T-helper 1 cell treated with Interleukin-12 subunit alpha and Interleukin-12 subunit beta and Interleukin-4 antibody, amounts not matched to agents 30 μg/mL and 1 μg/mL, for 36 hours (primary cell): ENCODE results near the gene ARPC1B.

Experiments
- H3K27ac Mint-ChIP-seq: one replicate; pipeline ENCODE4 v1.8.0; 2021; ENCODE audit warnings: mild to moderate bottlenecking, mixed read lengths
- H3K27me3 Mint-ChIP-seq: one replicate; pipeline ENCODE4 v1.8.0; 2021; ENCODE audit warnings: low read depth, mixed read lengths
- H3K36me3 Mint-ChIP-seq: one replicate; pipeline ENCODE4 v1.8.0; 2021; ENCODE audit warnings: low read depth, mixed read lengths
- H3K4me1 Mint-ChIP-seq: one replicate; pipeline ENCODE4 v1.8.0; 2021; ENCODE audit warnings: low read depth, mixed read lengths
- H3K4me3 Mint-ChIP-seq: one replicate; pipeline ENCODE4 v1.8.0; 2021; ENCODE audit warnings: mild to moderate bottlenecking, moderate library complexity, mixed read lengths
- H3K9me3 Mint-ChIP-seq: one replicate; pipeline ENCODE4 v1.8.0; 2021; ENCODE audit warnings: mixed read lengths

Gene ARPC1B

DNA sequence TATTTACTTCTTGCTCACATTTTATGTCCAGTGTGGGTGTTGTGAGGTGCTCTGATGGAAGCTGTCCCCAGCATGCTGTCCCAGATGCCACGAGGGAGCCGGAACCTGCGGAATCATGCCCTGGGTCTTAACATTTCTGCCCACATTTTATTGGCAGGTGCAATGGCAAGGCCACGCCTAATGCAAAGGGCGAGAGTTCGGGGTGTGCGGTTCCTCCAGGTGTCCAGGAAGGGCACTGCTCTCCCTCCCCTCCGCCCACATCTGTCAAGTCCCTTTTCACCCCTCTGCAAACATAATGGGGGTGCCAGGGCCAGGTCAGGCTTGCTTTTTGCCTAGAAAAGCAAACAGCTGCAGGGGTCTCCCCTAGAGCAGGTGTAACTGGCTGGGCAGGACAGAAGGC lies 17.5 kb downstream of the ARPC1B start:
- no peaks in the 10 kb centered on the region for H3K27me3 Mint-ChIP-seq
- H3K36me3 Mint-ChIP-seq: peaks cover 42% of the 10 kb centered on the region
- no peak overlapping the region for H3K4me3 Mint-ChIP-seq
- H3K9me3 Mint-ChIP-seq: no peaks in the 10 kb centered on the region
- peak overlapping the region; percentile 24 for H3K27ac Mint-ChIP-seq
- H3K4me1 Mint-ChIP-seq: peaks cover 14% of the 10 kb centered on the region

DNA sequence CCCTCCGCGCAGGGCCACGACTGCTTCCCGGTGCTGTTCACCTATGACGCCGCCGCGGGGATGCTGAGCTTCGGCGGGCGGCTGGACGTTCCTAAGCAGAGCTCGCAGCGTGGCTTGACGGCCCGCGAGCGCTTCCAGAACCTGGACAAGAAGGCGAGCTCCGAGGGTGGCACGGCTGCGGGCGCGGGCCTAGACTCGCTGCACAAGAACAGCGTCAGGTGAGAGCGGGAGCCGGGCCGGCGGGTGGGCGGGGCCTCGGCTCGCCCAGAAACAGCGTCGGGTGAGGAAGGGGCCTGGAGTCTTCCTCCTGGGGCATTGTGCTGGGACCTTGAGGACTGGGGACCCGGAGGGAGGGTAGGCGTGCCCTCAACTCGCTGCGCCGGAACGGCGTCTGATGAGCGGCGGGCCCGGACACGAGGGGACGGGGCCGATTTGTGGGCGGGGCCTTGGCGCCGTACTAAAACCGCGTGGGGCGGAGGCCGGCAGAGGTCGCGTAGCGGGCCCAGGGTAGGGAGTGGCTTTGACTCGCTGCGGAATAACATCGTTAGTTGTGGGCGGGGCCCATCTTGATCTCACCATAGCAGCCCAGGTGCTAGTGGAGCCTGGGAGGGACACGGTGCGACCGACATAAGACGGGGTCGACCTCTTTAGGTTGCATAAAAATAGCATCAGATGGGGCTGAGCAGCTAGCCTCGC lies 18.3 kb downstream of the ARPC1B start:
- Mint-ChIP-seq H3K4me1 (peaks cover 15% of the 10 kb centered on the region), H3K27ac (peak overlapping the region; percentile 76), H3K27me3 (no peaks in the 10 kb centered on the region), H3K4me3 (peak overlapping the region; percentile 65), H3K36me3 (peaks cover 44% of the 10 kb centered on the region), H3K9me3 (no peaks in the 10 kb centered on the region)

DNA sequence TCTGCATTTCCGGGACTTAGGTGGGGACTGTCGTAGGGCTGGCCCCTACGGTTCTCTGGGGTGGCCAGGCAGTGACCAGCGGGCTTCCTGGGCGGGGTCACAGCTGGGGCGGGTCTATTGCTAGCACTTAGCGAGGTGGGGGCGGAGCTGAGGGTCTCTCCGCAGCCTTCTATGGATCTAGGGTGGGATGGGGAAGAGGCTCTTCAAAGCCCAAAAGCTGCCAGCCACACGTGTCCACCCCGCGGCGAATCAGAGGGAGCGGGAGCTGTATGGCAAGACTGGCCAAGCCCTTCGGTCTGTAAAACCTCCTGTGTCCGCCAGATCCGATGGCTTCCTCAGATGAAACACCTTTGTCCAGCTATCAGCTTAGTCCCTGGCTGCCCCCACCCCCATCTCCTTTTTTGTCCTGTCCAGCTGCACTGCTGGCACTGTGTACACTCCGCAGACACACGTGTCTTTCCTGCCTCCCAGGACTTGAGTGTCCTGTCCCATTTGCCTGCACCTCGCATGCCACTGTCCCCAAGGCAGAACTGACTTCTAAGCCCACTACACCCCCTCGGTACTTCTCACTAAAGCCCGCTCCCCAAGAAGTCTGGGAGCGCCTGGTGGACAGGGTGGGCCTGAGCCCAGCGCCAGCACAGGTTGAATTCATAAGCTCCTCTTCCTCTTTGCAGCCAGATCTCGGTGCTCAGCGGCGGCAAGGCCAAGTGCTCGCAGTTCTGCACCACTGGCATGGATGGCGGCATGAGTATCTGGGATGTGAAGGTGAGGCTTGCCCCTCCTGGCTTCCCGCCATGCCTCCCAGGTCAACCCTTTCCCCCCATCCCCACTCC lies 19.0 kb downstream of the ARPC1B start:
- peak overlapping the region; percentile 76 for H3K27ac Mint-ChIP-seq
- H3K27me3 Mint-ChIP-seq: no peaks in the 10 kb centered on the region
- peaks cover 23% of the 10 kb centered on the region for H3K4me1 Mint-ChIP-seq
- peaks cover 45% of the 10 kb centered on the region for H3K36me3 Mint-ChIP-seq
- H3K4me3 Mint-ChIP-seq: peak overlapping the region; percentile 65
- H3K9me3 Mint-ChIP-seq: no peaks in the 10 kb centered on the region

DNA sequence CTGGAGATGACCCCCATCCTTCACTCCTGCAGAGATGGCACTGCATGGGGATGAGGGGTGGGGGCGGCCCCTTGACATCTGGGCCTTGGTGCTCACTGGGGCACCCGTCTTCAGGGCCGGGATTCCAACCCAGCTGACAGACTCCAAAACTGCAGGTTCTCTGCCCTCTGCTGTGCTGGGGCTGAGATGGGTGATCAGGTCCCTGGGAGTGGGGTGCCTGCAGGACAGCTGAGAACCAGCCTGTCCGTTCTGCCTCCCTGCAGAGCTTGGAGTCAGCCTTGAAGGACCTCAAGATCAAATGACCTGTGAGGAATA lies 19.6 kb downstream of the ARPC1B start:
- H3K36me3 Mint-ChIP-seq: peaks cover 49% of the 10 kb centered on the region
- H3K27ac Mint-ChIP-seq: peak overlapping the region; percentile 41
- peaks cover 26% of the 10 kb centered on the region for H3K4me1 Mint-ChIP-seq
- H3K9me3 Mint-ChIP-seq: no peaks in the 10 kb centered on the region
- no peak overlapping the region for H3K4me3 Mint-ChIP-seq
- no peaks in the 10 kb centered on the region for H3K27me3 Mint-ChIP-seq

DNA sequence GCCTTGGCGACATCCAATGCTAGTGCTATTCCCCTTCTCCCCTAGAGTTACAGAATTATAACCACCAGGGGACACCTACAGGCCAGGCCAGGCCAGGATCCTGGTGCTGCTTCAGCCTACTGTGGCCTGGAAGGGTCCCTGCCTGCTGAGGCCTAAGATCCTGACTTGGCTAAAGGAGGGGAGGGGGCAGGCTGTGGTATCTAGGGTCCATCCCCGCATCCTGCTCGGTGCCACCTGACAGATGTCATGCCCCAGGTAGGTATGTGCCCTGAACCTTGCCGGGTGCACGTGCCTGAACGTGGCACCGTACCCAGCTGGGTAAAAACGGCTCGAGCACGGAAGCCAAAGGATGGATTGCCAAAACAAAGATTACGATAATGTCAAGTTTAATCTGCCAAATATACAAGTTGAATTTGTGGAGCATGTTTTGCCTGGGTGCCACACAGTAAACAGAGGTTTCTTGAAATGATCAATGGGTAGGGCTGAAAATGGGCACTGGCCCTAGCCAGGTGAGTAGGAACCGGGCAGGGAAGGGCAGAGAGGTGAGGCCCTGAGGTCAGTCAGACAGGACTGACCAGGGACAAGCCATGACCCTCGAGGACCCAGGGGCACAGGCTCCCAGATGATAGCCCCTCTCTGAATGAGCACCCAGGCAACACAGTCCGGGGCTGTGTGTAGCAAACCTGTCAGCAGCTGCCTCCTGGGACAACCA lies 21.2 kb downstream of the ARPC1B start:
- H3K9me3 Mint-ChIP-seq: no peaks in the 10 kb centered on the region
- peaks cover 46% of the 10 kb centered on the region for H3K36me3 Mint-ChIP-seq
- no peak overlapping the region for H3K4me3 Mint-ChIP-seq
- no peaks in the 10 kb centered on the region for H3K27me3 Mint-ChIP-seq
- no peak overlapping the region for H3K27ac Mint-ChIP-seq
- peaks cover 26% of the 10 kb centered on the region for H3K4me1 Mint-ChIP-seq

DNA sequence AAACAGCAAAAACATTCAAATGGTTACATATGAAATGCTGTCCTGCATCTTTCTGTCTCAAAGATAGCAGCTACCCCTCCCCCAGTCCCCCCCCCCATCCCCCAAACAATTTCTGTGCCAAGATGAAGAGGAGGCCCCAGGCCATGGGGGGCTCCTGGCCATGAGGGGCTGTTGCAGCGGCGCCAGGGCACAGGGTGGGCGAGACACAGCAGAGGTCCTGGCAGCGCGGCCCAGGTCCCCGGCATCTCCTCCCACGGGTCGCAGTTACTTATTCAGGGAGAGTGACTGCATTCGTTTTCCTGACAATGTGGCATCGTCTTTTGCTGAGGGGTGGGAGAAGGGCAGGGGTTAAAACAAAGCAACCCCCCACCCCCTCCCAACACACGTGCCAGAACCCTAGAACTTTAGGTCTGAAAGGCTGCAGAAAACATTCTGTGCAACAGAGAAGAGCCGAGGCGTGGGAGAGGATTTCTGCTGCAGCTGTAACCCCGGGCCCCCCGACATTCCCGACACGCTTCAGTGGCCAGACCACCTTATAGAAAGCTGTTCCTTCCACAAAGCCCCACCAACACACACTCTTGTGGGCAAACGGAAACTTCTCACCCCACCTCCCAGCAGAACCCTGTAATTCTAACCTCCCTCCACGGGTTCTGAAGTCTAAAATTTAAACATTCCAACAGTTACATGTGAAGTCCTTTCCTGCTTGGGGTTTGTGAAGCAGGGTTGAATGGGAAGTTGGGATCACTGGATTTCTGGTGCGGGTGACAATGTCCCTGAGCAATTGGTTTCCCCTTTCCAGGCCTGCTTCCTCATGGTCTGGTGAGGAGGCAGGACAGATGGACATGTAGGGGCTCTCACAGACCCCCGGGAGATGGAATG lies 22.1 kb downstream of the ARPC1B start:
- H3K4me3 Mint-ChIP-seq: no peak overlapping the region
- peak overlapping the region; percentile 9 for H3K27ac Mint-ChIP-seq
- H3K36me3 Mint-ChIP-seq: peaks cover 50% of the 10 kb centered on the region
- no peaks in the 10 kb centered on the region for H3K9me3 Mint-ChIP-seq
- peaks cover 26% of the 10 kb centered on the region for H3K4me1 Mint-ChIP-seq
- H3K27me3 Mint-ChIP-seq: no peaks in the 10 kb centered on the region

DNA sequence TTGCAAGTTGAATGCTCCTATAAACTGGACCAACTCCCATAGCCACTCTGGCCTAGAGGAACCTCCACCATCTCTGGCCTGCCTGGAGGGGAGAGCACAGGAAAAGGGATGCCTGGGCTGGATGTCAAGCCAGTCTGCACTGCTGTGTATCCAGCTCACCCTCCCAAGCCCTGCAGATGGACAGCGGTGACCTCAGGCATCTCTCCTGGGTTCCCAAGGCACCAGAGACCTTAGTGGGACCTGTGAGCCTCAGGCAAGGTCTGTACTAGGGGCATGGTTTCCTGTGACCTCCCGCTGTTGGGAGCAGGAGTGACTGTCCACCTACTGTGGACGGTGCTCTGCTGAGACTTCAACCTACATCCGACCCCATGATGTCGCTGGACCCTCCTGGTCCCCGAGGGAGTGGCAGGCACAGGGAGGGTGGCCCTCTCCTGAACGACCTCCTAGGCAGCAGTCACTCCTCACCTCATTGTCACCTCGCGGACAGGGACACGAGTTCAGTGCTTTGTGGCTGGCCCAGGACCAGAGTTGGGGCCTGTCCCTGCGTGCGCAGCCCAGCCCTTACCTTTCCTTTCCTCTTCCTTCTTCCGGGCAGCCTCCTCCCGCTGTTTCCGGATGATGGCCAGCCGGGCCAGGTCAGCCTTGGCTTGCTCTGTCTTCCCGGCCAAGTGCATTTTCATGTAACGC lies 22.9 kb downstream of the ARPC1B start:
- Mint-ChIP-seq H3K27me3 (no peaks in the 10 kb centered on the region), H3K36me3 (peaks cover 46% of the 10 kb centered on the region), H3K9me3 (no peaks in the 10 kb centered on the region), H3K27ac (peak overlapping the region; percentile 38), H3K4me1 (peaks cover 23% of the 10 kb centered on the region), H3K4me3 (no peak overlapping the region)

DNA sequence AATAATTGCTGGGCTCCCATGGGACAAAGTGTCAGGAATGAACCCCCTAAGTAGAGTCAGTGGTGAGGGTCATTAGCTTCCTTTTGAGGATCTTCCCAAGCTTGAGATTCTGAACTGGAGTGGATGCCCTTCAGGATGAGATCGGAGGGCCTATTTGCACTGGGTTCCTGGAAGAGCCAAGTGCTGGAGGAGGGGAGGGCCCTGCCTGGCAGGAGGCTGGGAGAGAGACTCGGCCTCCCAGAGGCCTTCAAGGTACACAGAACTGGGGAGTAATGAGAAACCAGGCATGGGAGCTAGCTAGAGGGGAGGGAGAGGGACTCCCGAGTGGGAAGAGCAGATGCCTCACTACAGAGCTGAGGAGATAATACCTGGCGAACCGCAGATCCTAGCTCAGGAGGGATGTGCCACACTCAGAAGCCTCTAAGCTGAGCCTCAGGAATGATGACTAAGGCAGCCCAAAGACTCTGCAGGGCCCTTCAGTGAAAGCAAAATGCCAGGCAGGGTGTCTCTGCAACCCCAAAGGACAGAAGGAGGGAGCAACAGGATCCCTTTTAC lies 24.4 kb downstream of the ARPC1B start:
- H3K9me3 Mint-ChIP-seq: no peaks in the 10 kb centered on the region
- H3K36me3 Mint-ChIP-seq: peaks cover 45% of the 10 kb centered on the region
- H3K4me3 Mint-ChIP-seq: no peak overlapping the region
- H3K4me1 Mint-ChIP-seq: peaks cover 18% of the 10 kb centered on the region
- peak overlapping the region; percentile 82 for H3K27ac Mint-ChIP-seq
- H3K27me3 Mint-ChIP-seq: no peaks in the 10 kb centered on the region

DNA sequence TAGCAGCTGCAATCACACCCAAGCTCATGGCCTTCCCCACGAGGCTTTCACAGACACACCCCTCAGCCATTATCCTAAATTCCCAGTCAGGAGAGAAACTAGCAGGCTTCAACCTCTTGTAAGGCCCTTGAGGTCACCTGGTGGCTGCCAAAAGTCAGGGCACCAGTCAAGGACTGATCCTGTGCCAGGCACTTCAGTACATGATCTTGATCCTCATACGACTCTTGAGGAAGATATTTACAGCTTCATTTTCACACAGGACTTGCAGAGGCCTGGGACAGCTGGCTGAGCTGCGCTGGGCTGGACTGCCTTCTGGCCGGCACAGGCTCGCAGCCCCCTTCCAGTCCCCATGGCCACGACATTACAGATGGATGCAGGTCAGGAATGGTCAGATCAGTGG lies 25.1 kb downstream of the ARPC1B start:
- Mint-ChIP-seq H3K4me3 (no peak overlapping the region), H3K9me3 (no peaks in the 10 kb centered on the region), H3K4me1 (peaks cover 19% of the 10 kb centered on the region), H3K36me3 (peaks cover 45% of the 10 kb centered on the region), H3K27ac (peak overlapping the region; percentile 36), H3K27me3 (no peaks in the 10 kb centered on the region)

DNA sequence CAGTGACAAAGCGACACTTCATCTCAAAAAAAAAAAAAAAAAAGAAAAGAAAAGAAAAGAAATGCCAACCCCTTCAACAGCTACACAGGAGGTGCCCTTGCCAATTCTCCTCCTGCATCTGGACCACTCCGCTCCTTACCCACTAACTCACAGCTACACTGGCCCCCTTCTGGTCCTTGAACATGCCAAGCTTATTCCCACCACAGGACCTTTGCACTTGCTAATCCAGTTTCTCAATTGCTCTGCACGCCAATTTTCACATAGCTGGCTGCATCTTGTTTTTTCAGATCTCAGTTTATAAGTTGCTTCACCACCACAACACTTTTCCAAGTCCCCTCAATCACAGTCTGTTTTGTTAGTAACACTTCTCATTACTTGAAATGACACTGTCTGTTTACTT lies 28.3 kb downstream of the ARPC1B start:
- Mint-ChIP-seq H3K27ac (no peak overlapping the region), H3K36me3 (peaks cover 35% of the 10 kb centered on the region), H3K4me1 (peaks cover 31% of the 10 kb centered on the region), H3K9me3 (no peaks in the 10 kb centered on the region), H3K4me3 (no peak overlapping the region), H3K27me3 (no peaks in the 10 kb centered on the region)

DNA sequence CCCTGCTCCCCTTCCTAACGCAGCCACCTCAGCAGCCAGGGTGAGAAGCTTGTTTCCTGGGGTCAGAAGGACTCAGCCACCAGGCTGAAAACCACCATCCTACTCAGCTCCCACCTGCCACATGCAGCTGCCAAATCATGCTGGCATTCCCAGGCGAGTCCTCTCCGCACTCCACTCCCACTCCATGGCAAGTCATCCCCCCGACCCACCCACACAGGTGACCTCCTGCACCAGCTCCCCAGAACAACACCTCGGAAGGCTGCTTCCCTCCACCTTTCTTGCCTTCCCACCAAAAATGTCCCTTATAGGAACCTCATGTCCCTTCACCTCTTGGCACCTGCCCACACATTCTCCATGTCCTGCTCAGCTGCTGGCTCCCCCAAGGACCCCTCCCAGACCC lies 29.2 kb downstream of the ARPC1B start:
- peaks cover 28% of the 10 kb centered on the region for H3K36me3 Mint-ChIP-seq
- no peaks in the 10 kb centered on the region for H3K9me3 Mint-ChIP-seq
- H3K4me3 Mint-ChIP-seq: no peak overlapping the region
- H3K27ac Mint-ChIP-seq: peak overlapping the region; percentile 3
- H3K4me1 Mint-ChIP-seq: peaks cover 23% of the 10 kb centered on the region
- H3K27me3 Mint-ChIP-seq: no peaks in the 10 kb centered on the region

DNA sequence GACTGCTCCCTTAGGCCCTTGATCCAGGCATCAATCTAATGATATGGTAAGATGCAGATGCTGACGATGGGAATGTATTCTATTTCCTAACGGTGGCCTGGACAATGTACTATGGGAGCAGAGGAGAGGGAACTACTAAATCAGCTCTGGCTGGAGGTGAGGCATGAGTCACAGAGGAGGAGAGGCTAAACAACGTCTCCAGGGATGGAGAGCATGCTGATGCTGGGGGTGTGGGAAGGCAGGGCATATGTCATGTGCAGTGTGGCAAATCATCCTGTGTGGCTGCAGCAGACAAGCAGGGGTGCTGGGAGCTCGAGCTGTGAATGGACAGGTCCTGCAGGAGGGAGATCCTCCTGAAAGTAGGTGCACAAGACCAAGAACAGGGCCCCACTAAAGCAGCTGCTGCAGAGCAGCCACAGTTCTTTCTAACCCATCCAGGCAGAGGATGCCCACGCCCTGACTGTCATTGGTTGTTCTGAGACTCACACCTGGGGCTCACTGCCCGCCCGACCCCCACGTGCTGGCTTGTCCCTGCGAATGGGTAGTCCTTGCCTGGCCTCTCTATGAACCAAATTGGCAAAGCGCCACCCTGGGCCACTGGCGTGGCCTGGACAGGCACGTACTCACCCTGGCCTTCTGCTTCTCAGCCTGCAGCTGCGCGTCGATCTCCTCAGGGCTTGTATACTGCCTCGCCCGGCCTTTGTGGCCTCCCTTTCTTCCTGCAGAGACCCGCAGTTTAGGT lies 29.9 kb downstream of the ARPC1B start:
- H3K36me3 Mint-ChIP-seq: peaks cover 30% of the 10 kb centered on the region
- no peaks in the 10 kb centered on the region for H3K9me3 Mint-ChIP-seq
- H3K27ac Mint-ChIP-seq: no peak overlapping the region
- H3K4me1 Mint-ChIP-seq: peaks cover 23% of the 10 kb centered on the region
- no peak overlapping the region for H3K4me3 Mint-ChIP-seq
- no peaks in the 10 kb centered on the region for H3K27me3 Mint-ChIP-seq

DNA sequence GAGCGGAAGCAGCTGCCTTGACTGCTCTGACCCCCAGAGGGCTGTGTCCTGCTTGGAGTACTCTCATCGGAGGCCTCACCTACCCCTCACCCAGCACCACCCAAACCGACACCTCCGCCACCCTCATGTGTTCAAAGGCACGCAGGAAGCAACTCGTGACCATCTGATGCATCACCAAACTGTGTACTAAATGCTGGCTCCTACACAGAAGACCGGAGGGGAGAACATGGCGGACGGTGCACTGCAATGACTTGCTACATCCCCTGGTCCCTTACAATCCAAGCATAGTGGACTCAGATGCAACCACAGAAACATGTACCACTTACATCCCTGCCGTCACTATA lies 30.4 kb downstream of the ARPC1B start:
- H3K36me3 Mint-ChIP-seq: peaks cover 32% of the 10 kb centered on the region

More for the DNA sequence above, 30.4 kb downstream of the ARPC1B start:
- H3K27me3 Mint-ChIP-seq: no peaks in the 10 kb centered on the region
- H3K27ac Mint-ChIP-seq: no peak overlapping the region
- no peak overlapping the region for H3K4me3 Mint-ChIP-seq
- H3K9me3 Mint-ChIP-seq: no peaks in the 10 kb centered on the region
- peaks cover 26% of the 10 kb centered on the region for H3K4me1 Mint-ChIP-seq
